UCSD-AML1 (cell line): Measurements from ENCODE around the gene ACSS3.
"Not testable (repeated sequence)": the region's sequence is repeated elsewhere in the genome, so short reads cannot be mapped to it uniquely, and the experiment has no call there.

ENCODE experiments used
- DNase-seq: peaks from one replicate; lab custom pipeline; 2025; ENCODE audit not compliant: unreplicated experiment; lab: John Stamatoyannopoulos, UW

Gene ACSS3

DNA sequence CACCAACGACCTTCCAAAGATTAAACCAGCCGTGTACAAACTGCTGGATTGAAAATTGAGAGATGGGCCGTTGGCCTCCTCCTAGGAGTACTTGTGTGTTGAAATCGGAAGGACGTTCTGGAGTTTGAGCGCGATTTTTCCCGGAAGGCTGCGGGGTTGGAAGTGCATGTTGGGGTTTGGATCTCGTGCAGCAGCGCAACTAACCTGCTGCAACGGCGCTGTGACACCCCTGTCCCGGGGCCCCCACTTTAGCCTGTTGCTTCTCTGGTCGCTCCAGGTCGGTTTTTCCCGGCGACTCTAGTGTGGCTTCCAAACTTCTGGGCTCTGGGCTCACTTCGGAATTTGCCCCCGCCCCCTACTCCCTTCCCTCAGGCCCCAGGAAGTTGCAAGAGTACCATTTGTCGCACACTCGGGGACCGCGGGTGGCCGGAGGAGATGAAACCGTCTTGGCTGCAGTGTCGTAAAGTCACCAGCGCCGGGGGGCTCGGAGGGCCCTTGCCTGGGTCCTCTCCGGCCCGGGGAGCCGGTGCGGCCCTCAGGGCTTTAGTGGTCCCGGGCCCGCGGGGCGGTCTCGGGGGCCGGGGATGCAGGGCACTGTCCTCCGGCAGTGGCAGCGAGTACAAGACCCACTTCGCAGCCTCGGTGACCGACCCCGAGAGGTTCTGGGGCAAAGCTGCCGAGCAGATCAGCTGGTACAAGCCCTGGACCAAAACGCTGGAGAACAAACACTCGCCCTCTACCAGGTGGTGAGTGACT is at the start of gene ACSS3:
Gene ACSS3, plus strand, starts transcription at position 394 of the 756 bp plus-strand sequence. Its CDS starts 42 bp downstream, at position 436.
- DNase-seq, result peak; percentile 2

- no peak for DNase-seq
Observed at GRCh38 chr12:81034926-81035325, 43.0 kb upstream of the ACSS3 start.

DNA sequence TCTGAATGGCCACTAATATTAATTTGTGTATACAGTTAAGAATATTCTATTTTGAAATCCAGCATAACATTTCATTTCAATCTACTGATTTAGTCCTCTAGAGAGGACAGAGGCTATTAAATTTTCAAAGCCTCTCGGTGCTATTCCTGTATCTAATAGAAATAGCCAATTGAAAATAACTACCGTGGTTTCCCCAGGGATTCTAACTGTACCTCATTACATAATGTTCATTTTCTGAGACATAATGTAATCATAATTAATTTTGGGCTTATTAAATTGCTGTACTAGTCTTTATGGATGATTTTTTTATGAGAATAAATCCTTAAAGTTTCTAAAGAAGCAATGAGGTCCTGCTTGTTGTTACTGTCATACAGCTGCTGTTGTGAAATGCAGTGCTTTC is 38.6 kb upstream of the ACSS3 start:
- no peak for DNase-seq

GRCh38 chr12:81043979-81044740 is 33.7 kb upstream of the ACSS3 start:
- DNase-seq, result no peak

DNA sequence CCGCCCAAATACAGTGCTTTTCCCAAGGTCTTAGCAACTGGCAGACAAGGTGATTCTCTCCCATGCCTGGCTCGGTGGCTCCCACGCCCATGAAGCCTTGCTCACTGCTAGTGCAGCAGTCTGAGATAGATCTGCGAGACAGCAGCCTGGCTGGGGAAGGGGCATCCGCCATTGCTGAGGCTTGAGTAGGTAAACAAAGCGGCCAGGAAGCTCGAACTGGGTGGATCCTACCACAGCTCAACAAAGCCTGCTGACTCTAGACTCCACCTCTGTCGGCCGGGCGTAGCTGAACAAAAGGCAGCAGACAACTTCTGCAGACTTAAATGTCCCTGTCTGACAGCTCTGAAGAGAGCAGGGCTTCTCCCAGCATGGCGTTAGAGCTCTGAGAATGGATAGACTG is 12.9 kb upstream of the ACSS3 start:
- not testable (repeated sequence) for DNase-seq

- no peak for DNase-seq
Observed at GRCh38 chr12:81070846-81071245, 7.0 kb upstream of the ACSS3 start.

DNA sequence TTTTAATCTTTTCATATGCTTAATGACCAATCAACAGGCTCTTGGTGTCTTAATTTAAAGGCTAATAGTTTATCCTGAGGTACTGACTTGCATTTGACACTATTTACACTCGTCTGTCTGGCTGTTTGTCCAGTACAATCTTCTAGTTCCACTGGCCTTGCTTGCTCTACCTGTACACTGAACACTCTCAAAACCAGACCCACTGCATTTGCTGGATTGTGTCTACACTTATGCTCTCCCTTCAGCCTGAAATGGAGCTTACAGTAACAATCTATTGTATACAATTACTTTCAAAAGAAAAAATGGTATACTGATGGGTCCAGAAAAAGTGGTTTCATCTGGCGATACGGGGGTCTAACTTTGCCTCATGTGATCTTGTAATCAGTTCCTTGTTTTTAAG is 2.3 kb upstream of the ACSS3 start:
- no peak for DNase-seq

DNA sequence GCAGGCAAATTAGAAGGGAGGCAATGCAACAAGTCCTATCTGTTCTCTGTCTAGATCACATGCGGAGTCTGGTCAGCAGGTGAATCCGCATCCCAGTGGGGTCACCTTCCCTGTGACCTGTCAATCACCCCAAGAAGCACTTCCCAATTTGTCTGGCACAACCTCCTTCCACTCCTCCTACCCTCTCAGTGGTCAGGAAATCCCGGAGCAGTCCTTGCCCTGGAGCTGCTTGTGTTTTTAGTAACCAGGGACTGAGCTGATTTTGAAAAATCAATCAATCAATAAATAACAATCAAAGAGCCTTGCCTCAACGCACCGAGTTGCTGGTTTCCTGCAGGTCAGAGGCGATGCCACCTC is 572 bp upstream of the ACSS3 start:
- no peak for DNase-seq

GRCh38 chr12:81078469-81079196 is 754 bp downstream of the ACSS3 start:
- no peak for DNase-seq

- no peak for DNase-seq
Observed at GRCh38 chr12:81079280-81080076, 1.6 kb downstream of the ACSS3 start.

GRCh38 chr12:81080431-81080983 is 2.6 kb downstream of the ACSS3 start:
- DNase-seq, result no peak

DNA sequence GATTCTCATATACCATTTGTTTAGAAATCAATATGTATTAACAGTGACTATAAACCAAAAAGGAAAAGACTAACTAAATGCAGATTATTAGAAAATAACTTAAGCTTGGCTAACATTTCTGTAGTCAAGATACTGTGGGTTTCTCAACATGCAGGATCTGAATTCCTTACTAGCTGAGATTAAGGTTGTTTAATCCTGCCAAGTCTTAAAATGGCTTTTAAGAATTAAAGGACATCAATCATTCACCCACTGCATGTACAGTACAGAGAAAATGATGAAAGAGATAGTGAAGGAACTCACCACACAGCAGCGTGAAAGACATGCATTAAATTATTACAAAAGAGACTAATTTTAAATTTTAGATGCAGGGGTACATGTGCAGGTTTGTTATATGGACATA is 3.8 kb downstream of the ACSS3 start:
- no peak for DNase-seq

DNA sequence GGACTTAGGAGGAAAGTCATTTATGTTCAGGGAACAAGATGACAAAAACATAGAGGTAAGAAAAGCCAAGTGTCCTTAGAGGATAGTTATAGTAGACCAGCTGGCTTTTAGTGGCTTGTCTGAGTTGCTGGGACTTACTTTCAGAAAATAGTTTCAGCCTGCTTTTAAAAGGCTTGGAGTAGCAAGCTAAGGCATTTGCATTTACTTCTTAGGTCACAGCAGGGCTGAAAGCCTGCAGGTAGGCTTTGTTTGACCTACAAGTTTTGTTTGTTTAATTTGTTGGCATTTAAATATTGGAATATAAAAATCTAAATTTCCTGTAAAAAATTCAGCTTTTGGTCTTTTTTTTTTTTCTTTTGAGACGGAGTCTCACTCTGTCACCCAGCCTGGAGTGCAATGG is 5.1 kb downstream of the ACSS3 start:
- no peak for DNase-seq

- no peak for DNase-seq
Observed at GRCh38 chr12:81083906-81084513, 6.1 kb downstream of the ACSS3 start.

- DNase-seq, result no peak
Observed at GRCh38 chr12:81084811-81085350, 7.0 kb downstream of the ACSS3 start.

DNA sequence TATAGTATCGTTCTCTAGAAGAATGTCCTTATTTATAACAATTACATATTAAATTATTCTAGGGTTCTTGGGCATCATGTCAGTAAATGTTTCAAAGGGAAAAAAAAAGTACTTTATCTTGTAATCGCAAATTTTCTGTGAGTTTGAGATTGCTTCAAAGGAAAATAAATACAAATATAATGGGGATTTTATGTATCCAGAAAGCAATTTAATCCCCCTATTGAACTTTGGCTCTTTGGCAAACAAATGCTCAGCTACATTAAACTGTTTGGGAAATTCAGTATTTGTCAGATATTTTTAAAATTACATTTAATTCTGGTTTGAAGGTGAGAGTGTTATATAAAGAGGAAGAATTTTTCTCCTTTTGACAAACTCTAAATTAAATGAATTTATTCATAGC is 8.0 kb downstream of the ACSS3 start:
- no peak for DNase-seq

DNA sequence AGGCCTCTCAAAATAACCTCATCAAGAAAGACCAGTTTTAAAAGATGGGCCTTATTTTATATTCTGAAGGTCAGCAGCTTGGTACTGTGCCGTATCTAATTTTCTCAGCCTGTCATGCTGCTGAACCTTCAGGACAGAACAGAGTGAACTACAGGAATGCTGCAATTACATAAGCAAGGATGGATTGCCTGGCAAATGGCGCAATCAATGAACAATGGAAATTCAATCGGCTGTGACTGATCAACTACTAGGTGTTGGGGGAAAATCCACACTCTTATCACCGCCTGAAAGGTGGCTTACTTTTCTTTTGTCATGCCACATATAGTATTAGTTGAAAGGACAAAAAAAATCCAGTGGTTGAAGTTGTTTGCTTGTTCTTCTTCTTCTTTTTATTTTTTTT is 8.5 kb downstream of the ACSS3 start:
- no peak for DNase-seq

DNA sequence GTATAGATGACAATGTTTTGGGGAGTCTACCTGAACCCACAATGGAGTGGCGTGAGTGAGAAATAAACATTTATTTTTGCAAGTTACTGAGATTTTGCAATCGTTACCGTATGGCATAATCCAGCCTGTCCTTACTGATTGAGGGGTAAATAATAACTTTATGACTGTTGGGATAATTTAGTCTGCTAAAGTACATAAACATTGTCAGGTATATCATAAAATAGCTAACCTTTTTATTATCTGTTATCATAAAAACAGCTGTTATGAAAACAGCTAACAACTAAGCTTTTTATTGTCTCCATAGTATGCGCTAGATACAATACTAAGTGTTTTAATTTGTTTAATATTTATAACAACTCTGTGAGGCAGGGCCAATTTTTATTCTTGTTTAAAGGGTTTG is 10.3 kb downstream of the ACSS3 start:
- DNase-seq, result no peak

DNA sequence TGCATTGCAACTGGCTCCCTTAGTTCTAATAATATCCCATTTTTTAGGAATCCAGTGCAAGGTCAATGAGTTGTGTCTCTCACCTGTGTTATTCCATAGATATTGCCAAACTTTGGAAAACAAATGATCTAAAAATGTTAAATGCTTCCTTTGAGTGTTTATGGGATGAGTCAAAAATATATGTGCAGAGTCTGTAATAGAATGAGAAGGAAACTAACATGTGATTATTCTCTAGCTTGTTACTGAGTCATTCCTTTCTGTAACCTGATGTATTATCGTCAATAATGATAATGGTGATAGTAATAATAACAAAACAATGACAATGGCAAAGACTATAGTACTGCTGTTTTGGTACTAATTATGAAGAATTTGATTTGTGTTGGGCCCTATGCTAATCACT is 11.5 kb downstream of the ACSS3 start:
- DNase-seq, result no peak

DNA sequence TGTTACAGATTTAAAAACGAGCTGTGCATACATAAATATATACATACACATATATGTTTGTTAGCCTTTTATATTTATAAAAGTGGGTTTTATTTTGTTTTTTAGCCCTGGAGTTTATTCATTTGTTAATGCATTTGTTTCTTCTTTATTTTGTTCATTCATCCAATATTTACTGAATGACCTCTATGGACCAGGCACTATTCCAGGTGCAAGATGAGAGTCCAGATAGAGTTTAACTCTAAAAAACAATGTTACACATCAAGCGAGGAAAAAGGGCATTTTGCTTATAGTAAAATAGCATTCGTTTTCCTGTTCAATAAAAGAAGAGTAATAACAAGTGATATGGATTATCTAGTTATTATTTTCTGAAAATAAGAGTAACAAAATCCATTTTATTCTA is 14.2 kb downstream of the ACSS3 start:
- DNase-seq, result no peak
